Nephron progenitor cell (in vitro differentiated cells): Measurements from ENCODE around the gene AK4.
A peak's percentile ranks its signal among the peaks of the same experiment; 100 is the strongest.
"Not testable (repeated sequence)": the region's sequence is repeated elsewhere in the genome, so short reads cannot be mapped to it uniquely, and the experiment has no call there.

ENCODE experiments used
- DNase-seq: peaks from one replicate; pipeline ENCODE4 v3.0.0; 2021
- H3K27ac Mint-ChIP-seq: 2 replicates; pipeline ENCODE4 v1.8.0; 2021; ENCODE audit warnings: mild to moderate bottlenecking, moderate library complexity, mixed read lengths
- H3K27me3 Mint-ChIP-seq: 2 replicates; pipeline ENCODE4 v1.8.0; 2021; ENCODE audit warnings: mild to moderate bottlenecking, low read depth, mixed read lengths; ENCODE audit not compliant: poor library complexity
- H3K36me3 Mint-ChIP-seq: 2 replicates; pipeline ENCODE4 v1.8.0; 2021; ENCODE audit warnings: low read depth, mixed read lengths
- H3K4me1 Mint-ChIP-seq: 2 replicates; pipeline ENCODE4 v1.8.0; 2021; ENCODE audit warnings: mixed read lengths
- H3K4me3 Mint-ChIP-seq: 2 replicates; pipeline ENCODE4 v1.8.0; 2021; ENCODE audit warnings: mild to moderate bottlenecking, moderate library complexity, mixed read lengths
- H3K9me3 Mint-ChIP-seq: 2 replicates; pipeline ENCODE4 v1.8.0; 2021; ENCODE audit warnings: mild to moderate bottlenecking, moderate library complexity, mixed read lengths
- TF ChIP-seq, protein P1 (sequence below): fragments of 200-600 bp; sonication (generic); IDR thresholded peaks from 2 replicates; pipeline ENCODE4 v1.5.0; 2021; ENCODE audit warnings: antibody characterized with exemption

The AK4 gene

DNA sequence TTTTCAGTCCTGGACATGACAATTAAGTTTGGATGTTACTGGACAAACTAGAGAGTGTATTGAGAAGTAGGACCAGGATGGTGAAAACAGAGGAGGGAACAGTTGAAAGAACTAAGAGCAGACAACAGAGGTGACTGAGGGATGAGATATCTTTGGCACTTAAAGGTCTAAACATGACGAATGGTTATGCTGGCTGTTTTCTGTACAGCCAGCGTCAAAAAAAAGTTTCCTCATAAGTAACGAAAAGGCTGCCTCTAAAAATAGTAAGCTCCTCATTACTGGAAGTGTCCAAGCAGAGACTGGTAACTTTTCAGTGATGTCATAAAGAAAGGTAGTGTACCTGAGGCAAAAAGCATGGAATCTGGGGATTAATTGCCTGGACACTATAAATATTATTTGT, 35.2 kb upstream of the AK4 start:
- DNase-seq = no peak
- H3K27ac Mint-ChIP-seq = no peak overlapping the region
- H3K27me3 Mint-ChIP-seq = peaks cover 11% of the 10 kb centered on the region
- peaks cover 10% of the 10 kb centered on the region for H3K9me3 Mint-ChIP-seq
- peaks cover 7% of the 10 kb centered on the region for H3K4me1 Mint-ChIP-seq
- no peak overlapping the region for H3K4me3 Mint-ChIP-seq
- TF ChIP-seq, protein P1, sequence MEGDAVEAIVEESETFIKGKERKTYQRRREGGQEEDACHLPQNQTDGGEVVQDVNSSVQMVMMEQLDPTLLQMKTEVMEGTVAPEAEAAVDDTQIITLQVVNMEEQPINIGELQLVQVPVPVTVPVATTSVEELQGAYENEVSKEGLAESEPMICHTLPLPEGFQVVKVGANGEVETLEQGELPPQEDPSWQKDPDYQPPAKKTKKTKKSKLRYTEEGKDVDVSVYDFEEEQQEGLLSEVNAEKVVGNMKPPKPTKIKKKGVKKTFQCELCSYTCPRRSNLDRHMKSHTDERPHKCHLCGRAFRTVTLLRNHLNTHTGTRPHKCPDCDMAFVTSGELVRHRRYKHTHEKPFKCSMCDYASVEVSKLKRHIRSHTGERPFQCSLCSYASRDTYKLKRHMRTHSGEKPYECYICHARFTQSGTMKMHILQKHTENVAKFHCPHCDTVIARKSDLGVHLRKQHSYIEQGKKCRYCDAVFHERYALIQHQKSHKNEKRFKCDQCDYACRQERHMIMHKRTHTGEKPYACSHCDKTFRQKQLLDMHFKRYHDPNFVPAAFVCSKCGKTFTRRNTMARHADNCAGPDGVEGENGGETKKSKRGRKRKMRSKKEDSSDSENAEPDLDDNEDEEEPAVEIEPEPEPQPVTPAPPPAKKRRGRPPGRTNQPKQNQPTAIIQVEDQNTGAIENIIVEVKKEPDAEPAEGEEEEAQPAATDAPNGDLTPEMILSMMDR = no peak
- no peaks in the 10 kb centered on the region for H3K36me3 Mint-ChIP-seq

DNA sequence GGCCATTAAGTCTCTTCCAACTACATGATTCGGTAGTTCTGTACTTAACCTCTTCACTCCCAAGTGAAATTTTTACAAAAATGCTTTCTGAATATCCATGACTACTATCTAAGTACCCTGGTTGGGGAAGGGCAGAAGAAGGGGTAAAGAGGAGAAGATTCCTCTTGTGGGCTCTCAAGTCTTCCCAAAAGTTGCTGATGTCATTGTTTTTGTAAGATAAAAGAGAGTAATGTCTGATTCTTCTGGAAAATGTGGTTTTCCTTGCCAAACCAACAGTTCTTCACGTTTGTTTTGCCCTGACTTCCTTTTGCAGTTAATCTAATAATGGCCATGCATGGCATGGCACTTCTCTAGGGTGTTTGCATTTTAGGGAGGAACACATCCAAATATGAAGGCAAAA, 34.7 kb upstream of the AK4 start:
- Mint-ChIP-seq H3K27me3 (peaks cover 12% of the 10 kb centered on the region), H3K9me3 (peaks cover 10% of the 10 kb centered on the region), H3K4me3 (no peak overlapping the region), H3K27ac (no peak overlapping the region), H3K4me1 (peaks cover 7% of the 10 kb centered on the region), H3K36me3 (no peaks in the 10 kb centered on the region)
- TF ChIP-seq, protein P1 = no peak
- no peak for DNase-seq

DNA sequence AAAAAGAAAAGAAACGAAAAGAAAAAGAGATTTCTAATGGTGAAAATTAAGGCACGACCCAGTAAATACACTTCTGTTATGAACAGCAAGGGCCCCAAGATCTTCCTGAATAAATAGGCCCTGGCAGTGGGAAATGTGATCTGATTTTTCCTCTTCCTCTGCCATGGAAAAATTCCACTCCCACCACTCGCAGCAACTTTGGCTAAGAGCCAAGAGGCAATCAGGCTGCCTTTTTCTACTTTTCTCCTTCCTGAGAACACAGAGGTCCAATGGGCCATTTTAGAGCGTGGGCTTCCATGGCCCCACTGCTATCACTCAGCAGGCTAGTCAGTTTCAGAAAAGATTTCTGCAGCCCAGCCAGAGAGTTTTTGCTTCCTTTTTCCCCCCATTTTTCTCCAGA, 33.7 kb upstream of the AK4 start:
- Mint-ChIP-seq H3K4me1 (peaks cover 7% of the 10 kb centered on the region), H3K36me3 (no peaks in the 10 kb centered on the region), H3K4me3 (no peak overlapping the region), H3K27me3 (peaks cover 16% of the 10 kb centered on the region), H3K9me3 (peaks cover 10% of the 10 kb centered on the region), H3K27ac (peak overlapping the region; percentile 90)
- TF ChIP-seq, protein P1 = no peak
- no peak for DNase-seq

DNA sequence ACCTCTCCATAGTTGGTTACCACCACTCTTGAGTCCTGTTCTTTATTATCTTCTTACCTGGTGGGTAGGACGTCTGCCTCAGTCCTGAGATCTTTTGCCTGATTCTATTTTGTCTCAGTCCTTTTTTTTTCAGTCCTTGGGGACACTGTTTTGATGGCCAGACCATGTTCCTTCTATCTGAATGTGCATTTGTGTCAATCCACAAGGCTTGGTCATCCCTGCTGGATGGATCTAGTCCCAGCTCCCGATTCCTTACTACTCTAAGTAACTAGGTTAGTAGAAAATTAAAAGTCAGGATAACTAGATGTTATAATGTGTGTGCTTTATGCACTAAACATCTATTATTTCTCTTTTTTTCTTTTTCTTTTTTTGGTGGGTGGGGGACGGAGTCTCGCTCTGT, 28.1 kb upstream of the AK4 start:
- Mint-ChIP-seq H3K9me3 (peaks cover 18% of the 10 kb centered on the region), H3K4me3 (no peak overlapping the region), H3K4me1 (no peaks in the 10 kb centered on the region), H3K27ac (no peak overlapping the region), H3K36me3 (no peaks in the 10 kb centered on the region), H3K27me3 (peaks cover 17% of the 10 kb centered on the region)
- DNase-seq = no peak
- TF ChIP-seq, protein P1 = no peak

DNA sequence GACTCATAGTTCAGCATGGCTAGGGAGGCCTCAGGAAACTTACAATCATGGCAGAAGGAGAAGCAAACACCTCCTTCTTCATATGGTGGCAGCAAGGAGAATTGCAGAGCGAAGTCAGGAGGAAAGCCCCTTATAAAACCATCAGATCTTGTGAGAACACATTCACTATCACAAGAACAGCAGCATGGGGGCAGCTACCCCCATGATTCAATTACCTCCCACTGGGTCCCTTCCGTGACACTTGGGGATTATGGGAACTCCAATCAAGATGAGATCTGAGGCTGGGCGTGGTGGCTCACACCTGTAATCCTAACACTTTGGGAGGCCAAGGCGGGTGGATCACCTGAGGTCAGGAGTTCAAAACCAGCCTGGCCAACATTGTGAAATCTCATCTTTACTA, 18.9 kb upstream of the AK4 start:
- not testable (repeated sequence) for H3K27ac Mint-ChIP-seq
- H3K27me3 Mint-ChIP-seq = peaks cover 16% of the 10 kb centered on the region

DNA sequence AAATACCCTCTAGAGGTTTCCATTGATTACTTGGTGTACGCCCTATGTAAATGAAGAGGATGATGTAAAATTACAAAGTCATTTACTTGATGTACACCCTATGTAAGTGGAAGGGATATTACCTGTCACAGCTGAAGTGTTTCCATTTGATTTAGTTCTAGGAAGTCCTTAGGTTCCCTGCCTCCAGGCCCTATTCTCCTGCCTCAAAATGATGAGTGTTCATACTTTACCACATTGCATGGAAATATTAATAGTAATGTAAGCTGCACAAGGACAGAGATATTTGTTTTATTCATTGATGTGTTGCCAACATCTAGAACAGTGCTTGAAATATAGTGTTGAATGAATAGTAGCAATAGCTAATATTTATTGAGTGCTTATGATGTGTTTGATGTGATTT, 9.5 kb upstream of the AK4 start:
- no peaks in the 10 kb centered on the region for H3K36me3 Mint-ChIP-seq

More for the DNA sequence above, 18.9 kb upstream of the AK4 start:
- not testable (repeated sequence) for H3K4me1 Mint-ChIP-seq, H3K4me3 Mint-ChIP-seq, DNase-seq, H3K9me3 Mint-ChIP-seq, H3K36me3 Mint-ChIP-seq

DNA sequence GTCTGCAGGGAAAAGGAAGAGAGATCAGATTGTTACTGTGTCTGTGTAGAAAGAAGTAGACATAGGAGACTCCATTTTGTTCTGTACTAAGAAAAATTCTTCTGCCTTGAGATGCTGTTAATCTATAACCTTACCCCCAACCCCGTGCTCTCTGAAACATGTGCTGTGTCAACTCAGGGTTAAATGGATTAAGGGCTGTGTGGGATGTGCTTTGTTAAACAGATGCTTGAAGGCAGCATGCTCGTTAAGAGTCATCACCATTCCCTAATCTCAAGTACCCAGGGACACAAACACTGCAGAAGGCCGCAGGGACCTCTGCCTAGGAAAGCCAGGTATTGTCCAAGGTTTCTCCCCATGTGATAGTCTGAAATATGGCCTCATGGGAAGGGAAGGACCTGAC, 8.2 kb upstream of the AK4 start:
- H3K27ac Mint-ChIP-seq, DNase-seq, H3K9me3 Mint-ChIP-seq, H3K4me3 Mint-ChIP-seq, H3K36me3 Mint-ChIP-seq: not testable (repeated sequence)
- Mint-ChIP-seq H3K4me1 (peaks cover 16% of the 10 kb centered on the region), H3K27me3 (peaks cover 21% of the 10 kb centered on the region)

More for the DNA sequence above, 9.5 kb upstream of the AK4 start:
- TF ChIP-seq, protein P1 = no peak
- Mint-ChIP-seq H3K27ac (no peak overlapping the region), H3K4me3 (no peak overlapping the region), H3K4me1 (peaks cover 16% of the 10 kb centered on the region), H3K27me3 (peaks cover 15% of the 10 kb centered on the region), H3K9me3 (no peaks in the 10 kb centered on the region)
- no peak for DNase-seq
